H1 (cell line): ENCODE measurements around the gene FBN2. TPM values are rescaled to one million over a fixed set of nuclear protein-coding genes. Genes with fewer than 3 reads are reported as not detected.

Experiments
- CTCF ChIA-PET: fragments of 300-600 bp; sonication (Branson Sonifier 250); formaldehyde crosslinking; loops from one replicate; lab custom pipeline; 2021; ENCODE audit not compliant: partially characterized antibody; lab: Charles Lee
- POLR2A ChIA-PET: fragments of 300-600 bp; sonication (Branson Sonifier 250); formaldehyde crosslinking; loops from one replicate; lab custom pipeline; 2021; ENCODE audit warnings: inconsistent platforms; ENCODE audit not compliant: partially characterized antibody; lab: Charles Lee
- DNase-seq, 2 experiments: peaks; one replicate each; pipeline versions ENCODE4 v3.0.0 to v3.0.0-alpha.2; 2010 to 2022; ENCODE audit warnings: low spot score in 2 of 2, low read depth in 1 of 2, mixed read lengths in 1 of 2
- FAIRE-seq: peaks from 2 replicates; lab custom pipeline; 2011; peaks lifted over from hg19 to GRCh38; lab: Jason Lieb, UNC
- H2AFZ ChIP-seq: 2 replicates; pipeline ENCODE4 v1.8.1; 2012; ENCODE audit warnings: low read length, inconsistent platforms
- H2AK5ac ChIP-seq: 2 replicates; pipeline ENCODE4 v1.6.1; 2013; ENCODE audit warnings: low read depth, low read length
- H2BK120ac ChIP-seq: replicated peaks from 2 replicates; pipeline ENCODE3; 2013; ENCODE audit warnings: low read depth, low read length, inconsistent platforms
- H2BK12ac ChIP-seq: 2 replicates; pipeline ENCODE4 v1.6.1; 2013; ENCODE audit warnings: low read depth, low read length
- H2BK15ac ChIP-seq: 2 replicates; pipeline ENCODE4 v1.6.1; 2013; ENCODE audit warnings: low read length
- H2BK20ac ChIP-seq: 2 replicates; pipeline ENCODE4 v1.6.1; 2013; ENCODE audit warnings: low read length
- H2BK5ac ChIP-seq: 2 replicates; pipeline ENCODE4 v1.6.1; 2013; ENCODE audit warnings: low read depth, low read length
- H3K14ac ChIP-seq: 2 replicates; pipeline ENCODE4 v1.6.1; 2013; ENCODE audit warnings: inconsistent platforms; ENCODE audit not compliant: insufficient read length
- H3K18ac ChIP-seq: 2 replicates; pipeline ENCODE4 v1.6.1; 2013; ENCODE audit warnings: low read length; ENCODE audit errors: extremely low read depth
- H3K23ac ChIP-seq: 2 replicates; pipeline ENCODE4 v1.6.1; 2013; ENCODE audit warnings: inconsistent platforms; ENCODE audit not compliant: insufficient read length
- H3K23me2 ChIP-seq: 2 replicates; pipeline ENCODE4 v1.6.1; 2013; ENCODE audit warnings: low read depth, low read length
- H3K27ac ChIP-seq: 2 replicates; pipeline ENCODE4 v1.6.1; 2011; ENCODE audit warnings: low read depth, low read length, inconsistent platforms
- H3K27me3 ChIP-seq, 4 experiments: replicated peaks in 1 of 4; 1 replicate in 1 of 4; 2 replicates in 3 of 4; pipeline versions ENCODE4 v1.6.1 to v1.8.1; 2011 to 2013; ENCODE audit warnings: low read length in 3 of 4, mild to moderate bottlenecking in 3 of 4, inconsistent platforms in 2 of 4, mixed read lengths in 2 of 4, moderate library complexity in 1 of 4; ENCODE audit not compliant: control insufficient read depth in 3 of 4, insufficient read depth in 3 of 4; ENCODE audit errors: extremely low read depth in 1 of 4
- H3K36me3 ChIP-seq, 4 experiments: 2 replicates each; pipeline versions ENCODE4 v1.6.1 to v1.8.1; 2011 to 2013; ENCODE audit warnings: mild to moderate bottlenecking in 4 of 4, low read length in 3 of 4, moderate library complexity in 2 of 4, control low read depth in 1 of 4, inconsistent platforms in 1 of 4; ENCODE audit not compliant: insufficient read depth in 4 of 4, control insufficient read depth in 2 of 4
- H3K4ac ChIP-seq: replicated peaks from 2 replicates; pipeline ENCODE3; 2013; ENCODE audit warnings: low read length, low read depth, mixed read lengths, inconsistent platforms; ENCODE audit not compliant: insufficient read length
- H3K4me1 ChIP-seq, 4 experiments: replicated peaks in 1 of 4; 1 replicate in 1 of 4; 2 replicates in 3 of 4; pipeline versions ENCODE4 v1.6.1 to v1.8.1; 2011 to 2013; ENCODE audit warnings: low read length in 3 of 4, inconsistent platforms in 2 of 4, mixed read lengths in 1 of 4; ENCODE audit not compliant: insufficient read depth in 4 of 4, control insufficient read depth in 3 of 4
- H3K4me2 ChIP-seq, 2 experiments: 2 replicates each; pipeline versions ENCODE4 v1.6.1 to v1.8.1; 2011 to 2013; ENCODE audit warnings: low read depth in 2 of 2, low read length in 2 of 2, control low read depth in 1 of 2, inconsistent platforms in 1 of 2, mild to moderate bottlenecking in 1 of 2; ENCODE audit not compliant: insufficient read depth in 1 of 2
- H3K4me3 ChIP-seq, 4 experiments: fragments of 200-600, 300-600 bp in 1 of 4; sonication (generic), shearing (Covaris generic), sonication (Bioruptor Twin) in 1 of 4; 2 replicates each; pipeline versions ENCODE4 v1.5.1 to v1.8.1; 2011 to 2016; ENCODE audit warnings: low read length in 4 of 4, low read depth in 3 of 4, control low read depth in 2 of 4, inconsistent platforms in 2 of 4, mild to moderate bottlenecking in 2 of 4, mixed read lengths in 1 of 4, moderate library complexity in 1 of 4; ENCODE audit not compliant: insufficient read depth in 2 of 4; ENCODE audit errors: extremely low read depth in 1 of 4
- H3K56ac ChIP-seq: replicated peaks from 2 replicates; pipeline ENCODE3; 2013; ENCODE audit warnings: low read depth, mild to moderate bottlenecking, mixed read lengths, low read length, inconsistent platforms; ENCODE audit not compliant: insufficient read length
- H3K79me1 ChIP-seq: 2 replicates; pipeline ENCODE4 v1.6.1; 2013; ENCODE audit warnings: low read depth, low read length, control low read depth
- H3K79me2 ChIP-seq, 2 experiments: 2 replicates each; pipeline versions ENCODE4 v1.6.1 to v1.8.1; 2012 to 2013; ENCODE audit warnings: low read length in 2 of 2, mild to moderate bottlenecking in 2 of 2, inconsistent platforms in 1 of 2; ENCODE audit not compliant: insufficient read depth in 2 of 2, control insufficient read depth in 1 of 2
- H3K9ac ChIP-seq, 4 experiments: replicated peaks in 1 of 4; 1 replicate in 1 of 4; 2 replicates in 3 of 4; pipeline versions ENCODE4 v1.6.1 to v1.8.1; 2011 to 2013; ENCODE audit warnings: low read depth in 3 of 4, low read length in 3 of 4, control low read depth in 2 of 4, mild to moderate bottlenecking in 2 of 4, moderate library complexity in 2 of 4, inconsistent platforms in 1 of 4; ENCODE audit errors: extremely low read depth in 1 of 4
- H3K9me3 ChIP-seq, 2 experiments: 2 replicates each; pipeline versions ENCODE4 v1.6.1 to v1.8.1; 2012 to 2013; ENCODE audit warnings: mild to moderate bottlenecking in 2 of 2, moderate library complexity in 2 of 2, control low read depth in 1 of 2, inconsistent platforms in 1 of 2, low read depth in 1 of 2, low read length in 1 of 2, mixed read lengths in 1 of 2; ENCODE audit not compliant: insufficient read depth in 2 of 2
- H4K20me1 ChIP-seq, 2 experiments: replicated peaks in 1 of 2; 2 replicates each; pipeline versions ENCODE3 to v1.8.1; 2011 to 2013; ENCODE audit warnings: inconsistent platforms in 2 of 2, low read length in 2 of 2, mild to moderate bottlenecking in 1 of 2; ENCODE audit not compliant: insufficient read depth in 2 of 2, control insufficient read depth in 1 of 2
- H4K5ac ChIP-seq: 2 replicates; pipeline ENCODE4 v1.6.1; 2013; ENCODE audit warnings: low read length, low read depth, mixed read lengths, inconsistent platforms; ENCODE audit not compliant: insufficient read length
- H4K8ac ChIP-seq: 2 replicates; pipeline ENCODE4 v1.8.0; 2013; ENCODE audit warnings: mild to moderate bottlenecking, moderate library complexity, low read length, inconsistent platforms; ENCODE audit not compliant: insufficient read depth; ENCODE audit errors: extremely low read depth
- H4K91ac ChIP-seq: replicated peaks from 2 replicates; pipeline ENCODE3; 2013; ENCODE audit warnings: low read length, mixed read lengths, inconsistent platforms; ENCODE audit not compliant: insufficient read length
- CEBPB ChIP-seq: IDR thresholded peaks from 2 replicates; pipeline ENCODE4 v1.6.1; 2012; ENCODE audit warnings: low read depth, low read length
- MAX ChIP-seq: IDR thresholded peaks from 2 replicates; pipeline ENCODE4 v1.6.1; 2012; ENCODE audit warnings: inconsistent platforms
- POLR2A ChIP-seq, 2 experiments: IDR thresholded peaks; 1 replicate in 1 of 2; 2 replicates in 1 of 2; pipeline ENCODE4 v1.6.1; 2011; ENCODE audit warnings: low read depth in 2 of 2, low read length in 2 of 2, mild to moderate bottlenecking in 2 of 2; ENCODE audit errors: control extremely low read depth in 1 of 2
- YY1 ChIP-seq: IDR thresholded peaks from 2 replicates; pipeline ENCODE4 v1.6.1; 2011; ENCODE audit warnings: low read depth, mild to moderate bottlenecking, low read length
- polyA plus RNA-seq, 7 experiments: library from polyadenylated mRNA; depleted of rRNA in 3 of 7; stranded (reverse) in 5 of 7; unstranded in 2 of 7; fragments of >200 nt in 5 of 7; fragments of 200-250 nt in 2 of 7; gene quantifications; 1 replicate in 5 of 7; 2 replicates in 1 of 7; 4 replicates in 1 of 7; pipeline versions ENCODE4 v1.2.1 to v1.2.3, GENCODE V29; 2011 to 2013; ENCODE audit warnings: missing spikeins in 2 of 7, mixed read lengths in 2 of 7
- small RNA-seq: library from polyadenylated mRNA; stranded (forward); fragments of <200 nt; extraction: miRNeasy Mini kit (QIAGEN cat#:217004); gene quantifications from one replicate; pipeline ENCODE3, GENCODE V24; 2013; ENCODE audit not compliant: insufficient read depth
- total RNA-seq: library from RNA; stranded (reverse); fragmentation: NEBNext Ultra II Directional; extraction: Animal tissue kit (Norgen Biotek cat#: 25700); gene quantifications from 2 replicates; pipeline ENCODE4 v1.2.1, GENCODE V29; 2021

The FBN2 gene
- total and polyA plus RNA-seq, 2 of the 8 experiments (the other 6 are each of a cell fraction or from before 2014, with no cell fraction given), result 14.1 to 16.3 TPM

- no peaks in the 10 kb centered on the region for H3K79me1 ChIP-seq
- no peak overlapping the region for H2BK12ac ChIP-seq
- H3K14ac ChIP-seq, result no peak overlapping the region
- no peak overlapping the region for H3K27ac ChIP-seq
- POLR2A ChIA-PET, result interaction anchor here (0.6 kb wide), 1 partner anchor 543 kb away, joined by 3 read pairs; no protein-coding TSS in a partner anchor
- CTCF ChIA-PET, result interaction anchor here (0.7 to 1.7 kb wide), 3 partner anchors 12 to 546 kb away, joined by 3 to 4 read pairs (median 3); no protein-coding TSS in a partner anchor
- no peak overlapping the region for H3K56ac ChIP-seq
- no peak overlapping the region for H2BK120ac ChIP-seq
- no peak overlapping the region for H2AK5ac ChIP-seq
- H4K91ac ChIP-seq, result no peak overlapping the region
- no peak overlapping the region for H3K9ac ChIP-seq
- no peak overlapping the region for H2BK15ac ChIP-seq
- H4K20me1 ChIP-seq, result no peaks in the 10 kb centered on the region
- no peak overlapping the region for H4K5ac ChIP-seq
- no peak overlapping the region for H3K4me2 ChIP-seq
- H2BK20ac ChIP-seq, result no peak overlapping the region
- no peak overlapping the region for H3K4me3 ChIP-seq
- H3K27me3 ChIP-seq, result no peaks in the 10 kb centered on the region
- H4K8ac ChIP-seq, result no peak overlapping the region
- FAIRE-seq, result no peak
- no peaks in the 10 kb centered on the region for H3K23me2 ChIP-seq
- H3K18ac ChIP-seq, result no peak overlapping the region
- H2AFZ ChIP-seq, result no peak overlapping the region
- no peaks in the 10 kb centered on the region for H3K9me3 ChIP-seq
- DNase-seq, result no peak
- no peaks in the 10 kb centered on the region for H3K4me1 ChIP-seq
- no peak overlapping the region for H3K23ac ChIP-seq
- H3K79me2 ChIP-seq, result no peaks in the 10 kb centered on the region
- H3K4ac ChIP-seq, result no peak overlapping the region
- TF ChIP-seq MAX, result no peak
- TF ChIP-seq POLR2A (IDR thresholded peaks at IDR 0.05; ENCODE audit: control extremely low read depth in 1 of 2, low read depth in 2 of 2, low read length in 2 of 2), result no peak
- TF ChIP-seq CEBPB, result no peak
- no peak for TF ChIP-seq YY1
- TF ChIP-seq, all 59 proteins: peak for 0
- Histone ChIP-seq H3K36me3 (no peaks in the 10 kb centered on the region), H2BK5ac (no peak overlapping the region)
Observed at GRCh38 chr5:128208436-128208835, 329.6 kb downstream of the FBN2 start.

Small RNA genes lying within 50 kb of the gene (small RNA-seq; reads per million reads assigned to genes)
- not detected for gene RF00019
